Heart left ventricle (tissue), 16 donors: ENCODE data around the gene HSF2BP. TPM values are rescaled to one million over a fixed set of nuclear protein-coding genes. Genes with fewer than 3 reads are reported as not detected.

Experiments
- ATAC-seq, 4 donors: fragments of 200-7000 bp; cut with Tn5 transposase; one replicate each; pipeline ENCODE4 v1.9.1; 2020 to 2022; ENCODE audit warnings: moderate library complexity in 4 of 4, mild to moderate bottlenecking in 3 of 4, moderate number of reproducible peaks in 1 of 4
- DNase-seq, 5 donors: peaks; one replicate each; pipeline ENCODE4 v3.0.0-alpha.2; 2020
- H3K27ac ChIP-seq, 12 donors: fragments of 200-600 bp; sonication (generic) in 4 of 12; one replicate each; pipeline versions ENCODE4 v1.5.0 to v1.8.0; 2016 to 2022; ENCODE audit warnings: mild to moderate bottlenecking in 2 of 12
- H3K27me3 ChIP-seq, 9 donors: fragments of 200-600 bp; sonication (generic) in 2 of 9; one replicate each; pipeline versions ENCODE4 v1.5.1 to v1.8.0; 2016 to 2022; ENCODE audit warnings: mild to moderate bottlenecking in 3 of 9
- H3K36me3 ChIP-seq, 9 donors: fragments of 200-600 bp; sonication (generic) in 2 of 9; one replicate each; pipeline versions ENCODE4 v1.5.0 to v1.8.0; 2018 to 2022; ENCODE audit warnings: mild to moderate bottlenecking in 2 of 9
- H3K4me1 ChIP-seq, 12 donors: fragments of 200-600 bp; sonication (generic) in 4 of 12; one replicate each; pipeline versions ENCODE4 v1.5.0 to v1.8.0; 2016 to 2022; ENCODE audit warnings: mild to moderate bottlenecking in 3 of 12
- H3K4me3 ChIP-seq, 12 donors: fragments of 200-600 bp; sonication (generic) in 4 of 12; one replicate each; pipeline versions ENCODE4 v1.5.0 to v1.8.0; 2017 to 2022; ENCODE audit warnings: mild to moderate bottlenecking in 9 of 12, moderate library complexity in 4 of 12
- H3K9me3 ChIP-seq, 12 donors: fragments of 200-600 bp; sonication (generic) in 4 of 12; one replicate each; pipeline versions ENCODE4 v1.5.0 to v1.8.0; 2016 to 2022; ENCODE audit warnings: mild to moderate bottlenecking in 1 of 12
- POLR2A ChIP-seq, 2 donors: fragments of 450-650 bp; IDR thresholded peaks; one replicate each; pipeline ENCODE4 v1.6.1; 2017; ENCODE audit warnings: antibody characterized with exemption in 2 of 2, mild to moderate bottlenecking in 2 of 2, moderate library complexity in 2 of 2
- WGBS, 4 donors: extraction: QIAGEN DNeasy Blood & Tissue Kit in 2 of 4; methylation state at CpG; one replicate each; pipeline versions ENCODE4 v1.1.5 to v1.1.7; 2013 to 2018; 5-methylcytosine and 5-hydroxymethylcytosine counted together
- intact Hi-C, 10 donors: fragments of 100-400 bp; cut with DNase I; formaldehyde crosslinking; loops; one replicate each; pipeline versions ENCODE4 v1.11.1 to v1.14.2; 2022
- polyA plus RNA-seq, 2 donors: library from polyadenylated mRNA; stranded (reverse); fragments of 200-250 nt; gene quantifications; one replicate each; pipeline ENCODE4 v1.2.3, GENCODE V29; 2013
- total RNA-seq, 9 donors: library from RNA; depleted of rRNA in 2 of 9; stranded (reverse); fragments of >200 nt in 2 of 9; fragmentation: NEBNext Ultra II Directional in 3 of 9; extraction: Animal tissue kit (Norgen Biotek cat#: 25700) in 3 of 9; gene quantifications; one replicate each; pipeline versions ENCODE4 v1.1.0 to v1.2.4, GENCODE V29; 2016 to 2023
- TF ChIP-seq, protein P1 (sequence below), 12 donors: fragments of 200-600 bp; sonication (generic) in 4 of 12; IDR thresholded peaks; one replicate each; pipeline versions ENCODE4 v1.5.0 to v1.8.0; 2018 to 2022; ENCODE audit warnings: antibody characterized with exemption in 12 of 12, mild to moderate bottlenecking in 5 of 12
- donor health status: ischemic (EF 13 %, LVEDD 7.1; RV severe dilation, severe dysfunction).
- donor health status: healthy with polysubstance abuse.
- donor health status: DM: no; HTN: yes; CAD: no.
- donor health status: DM: no; HTN: no; CAD: no.
- donor health status: ischemic (EF 25% LVEDD 6.9; RV normal size, moderate dysfunction).
- donor health status: ischemic (EF 25% LVEDD 5.7; RV mildly dilated, moderate dysfunction).
- donor health status: healthy.
- donor health status: DM: yes; HTN: yes; CAD: no.
- donor health status: ischemic (EF 35%, LVEDD 5.7; RV mildly dilated, moderate dysfunction).
- donor health status: nonischemic (EF 11% LVEDD 7.7; RV severe dilation, severe dysfunction).
- donor health status: DM: yes; HTN: yes; CAD: no.
- donor health status: PGD.
- donor health status: ischemic (EF 29% LVEDD 5.4; RV normal size, mild dysfunction).
- donor health status: nonischemic (EF 23%, LVEDD 6.1; RV moderate dilation, normal function).

HSF2BP gene
- total and polyA plus RNA-seq, 11 donors = 0.08 to 0.32 (median 0.19) TPM; not detected in 8

- Histone ChIP-seq H3K4me1 (peaks cover 0 to 8% (median 4%) of the 10 kb centered on the region in 12 donors), H3K9me3 (no peaks in the 10 kb centered on the region), H3K4me3 (no peak overlapping the region), H3K27ac (no peak overlapping the region), H3K27me3 (no peaks in the 10 kb centered on the region), H3K36me3 (no peaks in the 10 kb centered on the region)
- no peak for DNase-seq
- ATAC-seq = peak in 1 of 4 donors; percentile 63
- intact Hi-C loops = no loop called here
- whole genome bisulfite sequencing, 4 donors = 89 to 96% (median 93%) methylated on average over 2 of the region's 2 CpGs
- TF ChIP-seq, protein P1, sequence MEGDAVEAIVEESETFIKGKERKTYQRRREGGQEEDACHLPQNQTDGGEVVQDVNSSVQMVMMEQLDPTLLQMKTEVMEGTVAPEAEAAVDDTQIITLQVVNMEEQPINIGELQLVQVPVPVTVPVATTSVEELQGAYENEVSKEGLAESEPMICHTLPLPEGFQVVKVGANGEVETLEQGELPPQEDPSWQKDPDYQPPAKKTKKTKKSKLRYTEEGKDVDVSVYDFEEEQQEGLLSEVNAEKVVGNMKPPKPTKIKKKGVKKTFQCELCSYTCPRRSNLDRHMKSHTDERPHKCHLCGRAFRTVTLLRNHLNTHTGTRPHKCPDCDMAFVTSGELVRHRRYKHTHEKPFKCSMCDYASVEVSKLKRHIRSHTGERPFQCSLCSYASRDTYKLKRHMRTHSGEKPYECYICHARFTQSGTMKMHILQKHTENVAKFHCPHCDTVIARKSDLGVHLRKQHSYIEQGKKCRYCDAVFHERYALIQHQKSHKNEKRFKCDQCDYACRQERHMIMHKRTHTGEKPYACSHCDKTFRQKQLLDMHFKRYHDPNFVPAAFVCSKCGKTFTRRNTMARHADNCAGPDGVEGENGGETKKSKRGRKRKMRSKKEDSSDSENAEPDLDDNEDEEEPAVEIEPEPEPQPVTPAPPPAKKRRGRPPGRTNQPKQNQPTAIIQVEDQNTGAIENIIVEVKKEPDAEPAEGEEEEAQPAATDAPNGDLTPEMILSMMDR (IDR thresholded peaks at IDR 0.05) = no peak
- no peak for TF ChIP-seq POLR2A (IDR thresholded peaks at IDR 0.05)
These were observed 67.7 kb downstream of the HSF2BP start for GRCh38 chr21:43591571-43591970.

GRCh38 chr21:43590194-43590593 lies 69.1 kb downstream of the HSF2BP start:
- 94 to 97% (median 96%) methylated on average over 2 of the region's 2 CpGs for WGBS, 4 donors
- no peak for ATAC-seq
- Histone ChIP-seq H3K4me1 (peaks cover 0 to 22% (median 14%) of the 10 kb centered on the region in 12 donors), H3K27ac (no peak overlapping the region), H3K4me3 (no peak overlapping the region), H3K27me3 (no peaks in the 10 kb centered on the region), H3K36me3 (no peaks in the 10 kb centered on the region), H3K9me3 (no peaks in the 10 kb centered on the region)
- DNase-seq = no peak
- TF ChIP-seq, protein P1 (IDR thresholded peaks at IDR 0.05) = no peak
- no peak for TF ChIP-seq POLR2A (IDR thresholded peaks at IDR 0.05)
- intact Hi-C loops = no loop called here

- no peak for TF ChIP-seq POLR2A (IDR thresholded peaks at IDR 0.05)
- TF ChIP-seq, protein P1 (IDR thresholded peaks at IDR 0.05) = no peak
- 81 to 88% (median 87%) methylated on average over 1 of the region's 1 CpG for WGBS, 4 donors
These were observed 70.3 kb downstream of the HSF2BP start for GRCh38 chr21:43588957-43589356.

DNA sequence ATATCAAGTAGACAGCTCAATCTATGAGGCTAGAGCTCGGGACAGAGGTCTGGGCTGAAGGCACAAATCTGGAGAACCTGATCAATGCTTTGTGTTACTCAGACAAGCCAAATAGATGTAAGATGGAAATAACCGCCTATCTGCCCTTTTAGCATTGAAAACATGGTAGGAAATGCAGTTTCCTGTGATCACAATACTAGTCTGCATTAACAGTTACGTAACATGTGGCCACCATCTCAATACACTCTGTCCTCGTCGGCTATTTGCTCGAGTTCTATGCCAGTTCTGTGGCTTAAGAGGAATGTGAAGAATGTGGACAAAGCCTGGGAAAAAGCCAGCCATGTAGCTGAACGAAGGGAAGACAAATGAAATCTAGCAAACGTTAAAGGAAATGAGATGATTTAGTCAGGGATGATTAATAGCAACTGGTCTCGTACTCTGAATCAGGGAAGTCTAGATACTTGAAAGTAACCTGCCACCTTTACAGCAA lies 73.3 kb downstream of the HSF2BP start:
- DNase-seq = peak in 4 of 5 donors; percentile 50 to 71 (median 60)
- intact Hi-C loops = loop anchor here in 1 of 10 donors (2.0 kb wide), 1 partner anchor 23 kb away; no protein-coding TSS in a partner anchor
- 15 to 33% (median 20%) methylated on average over 9 of the region's 9 CpGs for WGBS, 4 donors

More at GRCh38 chr21:43588957-43589356, 70.3 kb downstream of the HSF2BP start:
- no peak overlapping the region for H3K27ac ChIP-seq
- ATAC-seq (no peak), DNase-seq (no peak)
- no peaks in the 10 kb centered on the region for H3K36me3 ChIP-seq
- H3K4me1 ChIP-seq = peaks cover 0 to 23% (median 15%) of the 10 kb centered on the region in 12 donors
- intact Hi-C loops = no loop called here
- H3K4me3 ChIP-seq = no peak overlapping the region
- H3K27me3 ChIP-seq = no peaks in the 10 kb centered on the region
- no peaks in the 10 kb centered on the region for H3K9me3 ChIP-seq

More for the DNA sequence above, 73.3 kb downstream of the HSF2BP start:
- H3K27ac ChIP-seq = peak overlapping the region; percentile 30 to 92 (median 69)
- H3K9me3 ChIP-seq = no peaks in the 10 kb centered on the region
- no peaks in the 10 kb centered on the region for H3K27me3 ChIP-seq
- H3K4me1 ChIP-seq = peaks cover 0 to 23% (median 15%) of the 10 kb centered on the region in 12 donors
- no peaks in the 10 kb centered on the region for H3K36me3 ChIP-seq
- peak in 1 of 2 donors; percentile 15 for TF ChIP-seq POLR2A (IDR thresholded peaks at IDR 0.05)
- TF ChIP-seq, protein P1 (IDR thresholded peaks at IDR 0.05) = no peak
- H3K4me3 ChIP-seq = peak overlapping the region in 1 of 12 donors; percentile 3
- ATAC-seq = peak; percentile 96 to 98 (median 98)
